ENCODE results near the gene EBF3. TPM values are rescaled to one million over a fixed set of nuclear protein-coding genes. Genes with fewer than 3 reads are reported as not detected.

The EBF3 gene
- total and polyA plus RNA-seq, 4 donors, result 0.13 to 23.3 (median 4.3) TPM

- intact Hi-C loops (cut with DNase I), result no loop called here
- 91 to 93% methylated on average over 6 of the region's 6 CpGs for WGBS, 2 donors
- Histone ChIP-seq H3K27me3 (ENCODE audit: control insufficient read depth in 1 of 2, insufficient read depth in 2 of 2, low read length in 1 of 2) (no peaks in the 10 kb centered on the region), H3K9me3 (ENCODE audit: control insufficient read depth, low read length) (no peaks in the 10 kb centered on the region), H3K4me1 (ENCODE audit: control insufficient read depth in 1 of 2, insufficient read depth in 2 of 2, low read length in 2 of 2) (no peaks in the 10 kb centered on the region), H3K4me3 (ENCODE audit: low read length in 2 of 2) (no peak overlapping the region), H3K27ac (ENCODE audit: low read depth in 1 of 2, low read length in 2 of 2) (no peak overlapping the region), H3K36me3 (ENCODE audit: control insufficient read depth in 1 of 2, insufficient read depth in 2 of 2, low read length in 1 of 2) (no peaks in the 10 kb centered on the region)
- ATAC-seq (ENCODE audit: low FRiP score), result no peak
- DNase-seq, result peak in 1 of 2 donors; percentile 62
Measured at GRCh38 chr10:129932182-129932581, 31.9 kb downstream of the EBF3 start.

GRCh38 chr10:129929343-129930292, 34.5 kb downstream of the EBF3 start:
- Histone ChIP-seq H3K36me3 (ENCODE audit: control insufficient read depth in 1 of 2, insufficient read depth in 2 of 2, low read length in 1 of 2) (no peaks in the 10 kb centered on the region), H3K9me3 (ENCODE audit: control insufficient read depth, low read length) (no peaks in the 10 kb centered on the region), H3K4me1 (ENCODE audit: control insufficient read depth in 1 of 2, insufficient read depth in 2 of 2, low read length in 2 of 2) (no peaks in the 10 kb centered on the region), H3K27ac (ENCODE audit: low read depth in 1 of 2, low read length in 2 of 2) (no peak overlapping the region), H3K4me3 (ENCODE audit: low read length in 2 of 2) (no peak overlapping the region), H3K27me3 (ENCODE audit: control insufficient read depth in 1 of 2, insufficient read depth in 2 of 2, low read length in 1 of 2) (no peaks in the 10 kb centered on the region)
- intact Hi-C loops (cut with DNase I), result no loop called here
- WGBS, 2 donors, result 86 to 91% methylated on average over 12 of the region's 12 CpGs
- DNase-seq, result peak in 1 of 2 donors; percentile 26
- ATAC-seq (ENCODE audit: low FRiP score), result no peak

- intact Hi-C loops (cut with DNase I), result no loop called here
- ATAC-seq (ENCODE audit: low FRiP score) (no peak), DNase-seq (peak in 1 of 2 donors; percentile 66)
- no peaks in the 10 kb centered on the region for H3K36me3 ChIP-seq (ENCODE audit: control insufficient read depth in 1 of 2, insufficient read depth in 2 of 2, low read length in 1 of 2)
- 74 to 76% methylated on average over 16 of the region's 16 CpGs for WGBS, 2 donors
- H3K4me1 ChIP-seq (ENCODE audit: control insufficient read depth in 1 of 2, insufficient read depth in 2 of 2, low read length in 2 of 2), result no peaks in the 10 kb centered on the region
- H3K27ac ChIP-seq (ENCODE audit: low read depth in 1 of 2, low read length in 2 of 2), result no peak overlapping the region
- H3K27me3 ChIP-seq (ENCODE audit: control insufficient read depth in 1 of 2, insufficient read depth in 2 of 2, low read length in 1 of 2), result no peaks in the 10 kb centered on the region
- no peaks in the 10 kb centered on the region for H3K9me3 ChIP-seq (ENCODE audit: control insufficient read depth, low read length)
- no peak overlapping the region for H3K4me3 ChIP-seq (ENCODE audit: low read length in 2 of 2)
Measured at GRCh38 chr10:129927351-129928120, 36.5 kb downstream of the EBF3 start.

- no peaks in the 10 kb centered on the region for H3K36me3 ChIP-seq (ENCODE audit: control insufficient read depth in 1 of 2, insufficient read depth in 2 of 2, low read length in 1 of 2)
- intact Hi-C loops (cut with DNase I), result no loop called here
- DNase-seq, result peak in 1 of 2 donors; percentile 59
- no peaks in the 10 kb centered on the region for H3K4me1 ChIP-seq (ENCODE audit: control insufficient read depth in 1 of 2, insufficient read depth in 2 of 2, low read length in 2 of 2)
- no peak overlapping the region for H3K27ac ChIP-seq (ENCODE audit: low read depth in 1 of 2, low read length in 2 of 2)
- no peaks in the 10 kb centered on the region for H3K27me3 ChIP-seq (ENCODE audit: control insufficient read depth in 1 of 2, insufficient read depth in 2 of 2, low read length in 1 of 2)
- H3K4me3 ChIP-seq (ENCODE audit: low read length in 2 of 2), result no peak overlapping the region
- H3K9me3 ChIP-seq (ENCODE audit: control insufficient read depth, low read length), result no peaks in the 10 kb centered on the region
- WGBS, 2 donors, result 81 to 88% methylated on average over 29 of the region's 29 CpGs
- no peak for ATAC-seq (ENCODE audit: low FRiP score)
Measured at GRCh38 chr10:129926066-129927055, 37.7 kb downstream of the EBF3 start.

- H3K27ac ChIP-seq (ENCODE audit: low read depth in 1 of 2, low read length in 2 of 2), result no peak overlapping the region
- H3K4me3 ChIP-seq (ENCODE audit: low read length in 2 of 2), result no peak overlapping the region
- H3K4me1 ChIP-seq (ENCODE audit: control insufficient read depth in 1 of 2, insufficient read depth in 2 of 2, low read length in 2 of 2), result no peaks in the 10 kb centered on the region
- H3K9me3 ChIP-seq (ENCODE audit: control insufficient read depth, low read length), result no peaks in the 10 kb centered on the region
- DNase-seq (no peak), ATAC-seq (ENCODE audit: low FRiP score) (no peak)
- 82 to 84% methylated on average over 16 of the region's 16 CpGs for WGBS, 2 donors
- no peaks in the 10 kb centered on the region for H3K27me3 ChIP-seq (ENCODE audit: control insufficient read depth in 1 of 2, insufficient read depth in 2 of 2, low read length in 1 of 2)
- no peaks in the 10 kb centered on the region for H3K36me3 ChIP-seq (ENCODE audit: control insufficient read depth in 1 of 2, insufficient read depth in 2 of 2, low read length in 1 of 2)
- intact Hi-C loops (cut with DNase I), result no loop called here
Measured at GRCh38 chr10:129924375-129925085, 39.5 kb downstream of the EBF3 start.

- Histone ChIP-seq H3K9me3 (ENCODE audit: control insufficient read depth, low read length) (no peaks in the 10 kb centered on the region), H3K4me1 (ENCODE audit: control insufficient read depth in 1 of 2, insufficient read depth in 2 of 2, low read length in 2 of 2) (no peaks in the 10 kb centered on the region), H3K36me3 (ENCODE audit: control insufficient read depth in 1 of 2, insufficient read depth in 2 of 2, low read length in 1 of 2) (no peaks in the 10 kb centered on the region), H3K27me3 (ENCODE audit: control insufficient read depth in 1 of 2, insufficient read depth in 2 of 2, low read length in 1 of 2) (no peaks in the 10 kb centered on the region), H3K27ac (ENCODE audit: low read depth in 1 of 2, low read length in 2 of 2) (no peak overlapping the region), H3K4me3 (ENCODE audit: low read length in 2 of 2) (no peak overlapping the region)
- no peak for DNase-seq
- 94 to 95% methylated on average over 18 of the region's 18 CpGs for WGBS, 2 donors
- intact Hi-C loops (cut with DNase I), result no loop called here
- no peak for ATAC-seq (ENCODE audit: low FRiP score)
Measured at GRCh38 chr10:129922598-129923123, 41.4 kb downstream of the EBF3 start.

GRCh38 chr10:129921801-129922597, 42.1 kb downstream of the EBF3 start:
- WGBS, 2 donors, result 93 to 95% methylated on average over 15 to 16 of the region's 16 CpGs
- H3K36me3 ChIP-seq (ENCODE audit: control insufficient read depth in 1 of 2, insufficient read depth in 2 of 2, low read length in 1 of 2), result no peaks in the 10 kb centered on the region
- ATAC-seq (ENCODE audit: low FRiP score) (no peak), DNase-seq (peak in 1 of 2 donors; percentile 52)
- intact Hi-C loops (cut with DNase I), result no loop called here
- H3K27ac ChIP-seq (ENCODE audit: low read depth in 1 of 2, low read length in 2 of 2), result no peak overlapping the region
- H3K27me3 ChIP-seq (ENCODE audit: control insufficient read depth in 1 of 2, insufficient read depth in 2 of 2, low read length in 1 of 2), result no peaks in the 10 kb centered on the region
- no peak overlapping the region for H3K4me3 ChIP-seq (ENCODE audit: low read length in 2 of 2)
- no peaks in the 10 kb centered on the region for H3K4me1 ChIP-seq (ENCODE audit: control insufficient read depth in 1 of 2, insufficient read depth in 2 of 2, low read length in 2 of 2)
- H3K9me3 ChIP-seq (ENCODE audit: control insufficient read depth, low read length), result no peaks in the 10 kb centered on the region
